Endothelial cell of umbilical vein (primary cell): ENCODE measurements around the gene HTRA1. TPM values are rescaled to one million over a fixed set of nuclear protein-coding genes. Genes with fewer than 3 reads are reported as not detected.

Experiments used
- BruUV-seq: library from RNA; stranded (reverse); fragments of 400-500 nt; replicated peaks from 2 replicates; lab custom pipeline; 2021; lab: Mats Ljungman, UMichigan
- CTCF ChIA-PET: fragments of 300-600, 350-600 bp; sonication (Branson Sonifier 250); formaldehyde crosslinking; loops from one replicate; lab custom pipeline; 2021; ENCODE audit warnings: antibody characterized with exemption, inconsistent platforms; lab: Charles Lee
- POLR2A ChIA-PET: fragments of 300-600, 350-600 bp; sonication (Branson Sonifier 250); formaldehyde crosslinking; loops from one replicate; lab custom pipeline; 2021; ENCODE audit warnings: antibody characterized with exemption, inconsistent platforms; lab: Charles Lee
- DNase-seq: peaks from one replicate; pipeline ENCODE4 v3.0.0-alpha.2; 2011; ENCODE audit warnings: low read depth, low spot score
- FAIRE-seq: peaks from 2 replicates; lab custom pipeline; 2011; peaks lifted over from hg19 to GRCh38; lab: Jason Lieb, UNC
- H2AFZ ChIP-seq: 2 replicates; pipeline ENCODE4 v1.6.0; 2012; ENCODE audit warnings: low read depth, low read length, control low read depth, inconsistent platforms
- H3K27ac ChIP-seq: 2 replicates; pipeline ENCODE4 v1.5.1; 2011; ENCODE audit warnings: low read depth, mild to moderate bottlenecking, control low read depth, low read length, moderate library complexity; ENCODE audit not compliant: insufficient read depth
- H3K27me3 ChIP-seq, 2 experiments: 2 replicates each; pipeline versions ENCODE4 v1.6.0 to v1.6.1; 2011; ENCODE audit warnings: low read length in 2 of 2, mixed read lengths in 1 of 2; ENCODE audit not compliant: control insufficient read depth in 2 of 2, insufficient read depth in 2 of 2
- H3K36me3 ChIP-seq, 2 experiments: 2 replicates in 1 of 2; 3 replicates in 1 of 2; pipeline ENCODE4 v1.5.1; 2011; ENCODE audit warnings: low read length in 2 of 2, mild to moderate bottlenecking in 1 of 2, moderate library complexity in 1 of 2; ENCODE audit not compliant: control insufficient read depth in 2 of 2, insufficient read depth in 2 of 2; ENCODE audit errors: extremely low read depth in 1 of 2
- H3K4me1 ChIP-seq: 3 replicates; pipeline ENCODE4 v1.5.1; 2011; ENCODE audit warnings: mild to moderate bottlenecking, low read length; ENCODE audit not compliant: control insufficient read depth, insufficient read depth; ENCODE audit errors: extremely low read depth
- H3K4me2 ChIP-seq: 2 replicates; pipeline ENCODE4 v1.6.1; 2011; ENCODE audit warnings: low read length, control low read depth, mixed read lengths; ENCODE audit not compliant: insufficient read depth
- H3K4me3 ChIP-seq, 3 experiments: fragments of 200-600 bp in 1 of 3; sonication (generic), shearing (Covaris generic) in 1 of 3; replicated peaks in 1 of 3; 2 replicates each; pipeline ENCODE4 v1.5.1; 2011 to 2016; ENCODE audit warnings: control low read depth in 3 of 3, low read length in 3 of 3, mild to moderate bottlenecking in 2 of 3, inconsistent platforms in 1 of 3, low read depth in 1 of 3, moderate library complexity in 1 of 3; ENCODE audit not compliant: insufficient read depth in 1 of 3
- H3K79me2 ChIP-seq: 2 replicates; pipeline ENCODE4 v1.6.0; 2012; ENCODE audit warnings: low read length, inconsistent platforms; ENCODE audit not compliant: control insufficient read depth, insufficient read depth
- H3K9ac ChIP-seq: replicated peaks from 2 replicates; pipeline ENCODE3; 2011; ENCODE audit warnings: low read length, control low read depth; ENCODE audit not compliant: insufficient read depth; ENCODE audit errors: extremely low read depth
- H3K9me1 ChIP-seq: replicated peaks from 3 replicates; pipeline ENCODE4 v1.6.0; 2011; ENCODE audit warnings: mild to moderate bottlenecking, low read length; ENCODE audit not compliant: control insufficient read depth, insufficient read depth; ENCODE audit errors: extremely low read depth
- H3K9me3 ChIP-seq: replicated peaks from 2 replicates; pipeline ENCODE4 v1.5.1; 2012; ENCODE audit warnings: low read length, inconsistent platforms; ENCODE audit not compliant: control insufficient read depth, insufficient read depth
- H4K20me1 ChIP-seq: replicated peaks from 2 replicates; pipeline ENCODE3; 2011; ENCODE audit warnings: mild to moderate bottlenecking, low read length; ENCODE audit not compliant: control insufficient read depth, insufficient read depth; ENCODE audit errors: extremely low read depth
- CTCF ChIP-seq, 2 donors: IDR thresholded peaks; 1 replicate in 1 of 2; 2 replicates in 1 of 2; pipeline ENCODE4 v1.5.1; 2011; ENCODE audit warnings: low read length in 2 of 2, mild to moderate bottlenecking in 2 of 2, moderate library complexity in 2 of 2, control low read depth in 1 of 2, inconsistent platforms in 1 of 2, low read depth in 1 of 2; ENCODE audit not compliant: insufficient read depth in 1 of 2; ENCODE audit errors: extremely low read depth in 1 of 2
- EZH2 ChIP-seq: IDR thresholded peaks from 2 replicates; pipeline ENCODE4 v1.6.1; 2012; ENCODE audit warnings: borderline replicate concordance, low read depth, mild to moderate bottlenecking, moderate library complexity, low read length, inconsistent platforms; ENCODE audit not compliant: severe bottlenecking
- FOS ChIP-seq: IDR thresholded peaks from 2 replicates; pipeline ENCODE4 v1.6.1; 2011; ENCODE audit warnings: mild to moderate bottlenecking, low read length, moderate library complexity, borderline replicate concordance; ENCODE audit not compliant: insufficient read depth
- GATA2 ChIP-seq: IDR thresholded peaks from 2 replicates; pipeline ENCODE4 v1.7.0; 2011; ENCODE audit warnings: low read depth, mild to moderate bottlenecking, moderate library complexity, mixed read lengths, low read length; ENCODE audit not compliant: insufficient read length, insufficient read depth
- JUN ChIP-seq: IDR thresholded peaks from 2 replicates; pipeline ENCODE4 v1.6.1; 2011; ENCODE audit warnings: borderline replicate concordance, low read depth; ENCODE audit not compliant: insufficient read length, insufficient read depth
- MAX ChIP-seq: IDR thresholded peaks from 2 replicates; pipeline ENCODE4 v1.6.1; 2011; ENCODE audit not compliant: insufficient read depth, insufficient read length
- MYC ChIP-seq: IDR thresholded peaks from one replicate; pipeline ENCODE4 v1.6.1; 2011; ENCODE audit warnings: mild to moderate bottlenecking, low read depth, low read length
- POLR2A ChIP-seq: IDR thresholded peaks from 2 replicates; pipeline ENCODE4 v1.6.1; 2012; ENCODE audit warnings: low read depth, mild to moderate bottlenecking, control low read depth, low read length
- POLR2AphosphoS5 ChIP-seq: IDR thresholded peaks from 2 replicates; pipeline ENCODE4 v1.6.1; 2012; ENCODE audit warnings: low read depth, mild to moderate bottlenecking, control low read depth, low read length, moderate library complexity; ENCODE audit not compliant: insufficient read depth
- dilution Hi-C: fragments of 300-500 bp; cut with MboI; formaldehyde crosslinking; loops from one replicate; pipeline ENCODE4 v1.15.0; 2019; ENCODE audit warnings: low sequenced_read_pairs; ENCODE audit not compliant: extremely low pct_ligation_motif_present
- intact Hi-C: fragments of 100-400 bp; cut with micrococcal nuclease; formaldehyde crosslinking; loops from one replicate; pipeline ENCODE4 v1.10.0; 2022
- polyA plus RNA-seq, 4 experiments: library from polyadenylated mRNA; depleted of rRNA in 3 of 4; stranded (reverse) in 3 of 4; unstranded in 1 of 4; fragments of >200 nt; gene quantifications; 2 replicates each; pipeline versions ENCODE4 v1.2.1 to v1.2.3, GENCODE V29; 2011 to 2012; ENCODE audit warnings: missing spikeins in 1 of 4
- total RNA-seq: library from RNA; stranded (reverse); gene quantifications from 2 replicates; pipeline ENCODE4 v1.2.3, GENCODE V29; 2021

HTRA1 gene
- total and polyA plus RNA-seq, 2 donors (not counting 3 experiments of a cell fraction or from before 2014, with no cell fraction given): 192 to 270 TPM

GRCh38 chr10:122497241-122497640, 35.9 kb downstream of the HTRA1 start:
- Histone ChIP-seq H2AFZ (no peak overlapping the region), H3K4me3 (no peak overlapping the region), H3K4me1 (peaks cover 32% of the 10 kb centered on the region), H3K27ac (no peak overlapping the region), H3K4me2 (no peak overlapping the region), H3K27me3 (no peaks in the 10 kb centered on the region), H3K79me2 (peaks cover 22% of the 10 kb centered on the region), H3K36me3 (no peaks in the 10 kb centered on the region), H3K9ac (no peak overlapping the region), H3K9me1 (no peaks in the 10 kb centered on the region), H3K9me3 (no peaks in the 10 kb centered on the region), H4K20me1 (no peaks in the 10 kb centered on the region)
- no TSS peak for BruUV-seq
- FAIRE-seq: no peak
- CTCF ChIA-PET: interaction anchor here (1.2 to 7.3 kb wide), 2 partner anchors 23 to 69 kb away, joined by 4 to 49 read pairs; no protein-coding TSS in a partner anchor
- no peak for DNase-seq
- POLR2A ChIA-PET: no interaction called here
- TF ChIP-seq MYC (no peak), GATA2 (no peak), FOS (no peak), CTCF (IDR thresholded peaks at IDR 0.05; ENCODE audit: extremely low read depth in 1 of 2, insufficient read depth in 1 of 2, low read depth in 1 of 2, low read length in 2 of 2) (no peak), POLR2A (no peak), JUN (no peak), EZH2 (no peak), MAX (no peak), POLR2AphosphoS5 (no peak)
- dilution Hi-C loops (no loop called here), intact Hi-C loops (loop anchor here (10.0 kb wide), 1 partner anchor 358 kb away; no protein-coding TSS in a partner anchor)
